SJSA1 (cell line): ENCODE results near the gene BCAP31. TPM values are rescaled to one million over a fixed set of nuclear protein-coding genes. Genes with fewer than 3 reads are reported as not detected.
"Not testable (repeated sequence)": the region's sequence is repeated elsewhere in the genome, so short reads cannot be mapped to it uniquely, and the experiment has no call there.

Source experiments
- DNase-seq, 2 experiments: peaks; one replicate each; pipeline ENCODE4 v3.0.0-alpha.2; 2015 to 2020; ENCODE audit warnings: low spot score in 2 of 2, low read depth in 1 of 2
- H3K27ac ChIP-seq: fragments of 250-450 bp; sonication (Bioruptor Pico); 2 replicates; pipeline ENCODE4 v1.5.1; 2020; ENCODE audit warnings: mild to moderate bottlenecking, moderate library complexity
- H3K27me3 ChIP-seq: fragments of 250-450 bp; sonication (Bioruptor Pico); replicated peaks from 2 replicates; pipeline ENCODE4 v1.5.1; 2020; ENCODE audit warnings: mild to moderate bottlenecking, moderate library complexity
- H3K36me3 ChIP-seq: fragments of 250-450 bp; sonication (Bioruptor Pico); 2 replicates; pipeline ENCODE4 v1.5.1; 2020; ENCODE audit warnings: mild to moderate bottlenecking
- H3K4me1 ChIP-seq: fragments of 250-450 bp; sonication (Bioruptor Pico); replicated peaks from 2 replicates; pipeline ENCODE4 v1.6.1; 2021; ENCODE audit warnings: mild to moderate bottlenecking
- H3K4me3 ChIP-seq: fragments of 250-450 bp; sonication (Bioruptor Pico); 2 replicates; pipeline ENCODE4 v1.5.1; 2020; ENCODE audit warnings: mild to moderate bottlenecking
- H3K9me3 ChIP-seq: fragments of 250-450 bp; sonication (Bioruptor Pico); replicated peaks from 2 replicates; pipeline ENCODE4 v1.5.1; 2020; ENCODE audit warnings: mild to moderate bottlenecking
- total RNA-seq: library from RNA; depleted of rRNA; stranded (reverse); fragments of >200 nt; shearing (Covaris generic); gene quantifications from 2 replicates; pipeline ENCODE4 v1.2.3, GENCODE V29; 2014

The BCAP31 gene
- total RNA-seq, 1 experiment from 2014 or later: 188 TPM

GRCh38 chrX:153723351-153724251 lies 586 bp downstream of the BCAP31 start:
- no peaks in the 10 kb centered on the region for H3K27me3 ChIP-seq
- no peaks in the 10 kb centered on the region for H3K9me3 ChIP-seq
- peaks cover 35% of the 10 kb centered on the region for H3K36me3 ChIP-seq
- peaks cover 35% of the 10 kb centered on the region for H3K4me1 ChIP-seq
- H3K4me3 ChIP-seq: peak overlapping the region; percentile 73
- DNase-seq: peak in 1 of 2 experiments; percentile 62
- H3K27ac ChIP-seq: peak overlapping the region; percentile 55

GRCh38 chrX:153722704-153723350 lies 1.4 kb downstream of the BCAP31 start:
- peak overlapping the region; percentile 55 for H3K27ac ChIP-seq
- H3K36me3 ChIP-seq: peaks cover 36% of the 10 kb centered on the region
- H3K4me3 ChIP-seq: peak overlapping the region; percentile 73
- H3K27me3 ChIP-seq: no peaks in the 10 kb centered on the region
- no peaks in the 10 kb centered on the region for H3K9me3 ChIP-seq
- peaks cover 35% of the 10 kb centered on the region for H3K4me1 ChIP-seq
- no peak for DNase-seq

- Histone ChIP-seq H3K27me3 (no peaks in the 10 kb centered on the region), H3K4me3 (no peak overlapping the region), H3K36me3 (peaks cover 50% of the 10 kb centered on the region), H3K9me3 (no peaks in the 10 kb centered on the region), H3K27ac (no peak overlapping the region), H3K4me1 (peaks cover 9% of the 10 kb centered on the region)
- DNase-seq: no peak
Measured at GRCh38 chrX:153719701-153720100, 4.5 kb downstream of the BCAP31 start.

- Histone ChIP-seq H3K9me3 (no peaks in the 10 kb centered on the region), H3K27ac (no peak overlapping the region), H3K36me3 (peaks cover 53% of the 10 kb centered on the region), H3K4me1 (peaks cover 8% of the 10 kb centered on the region; the same call in 1 of the 2 replicates), H3K27me3 (no peaks in the 10 kb centered on the region), H3K4me3 (no peak overlapping the region)
- DNase-seq: no peak
Measured at GRCh38 chrX:153719238-153719637, 4.9 kb downstream of the BCAP31 start.

- no peak overlapping the region for H3K4me3 ChIP-seq
- no peaks in the 10 kb centered on the region for H3K27me3 ChIP-seq
- H3K9me3 ChIP-seq: no peaks in the 10 kb centered on the region
- no peak for DNase-seq
- no peak overlapping the region for H3K27ac ChIP-seq
- H3K36me3 ChIP-seq: peaks cover 47% of the 10 kb centered on the region
- 0 out of 2 replicates have a peak, but pooled peaks cover under 1% of the 10 kb centered on the region for H3K4me1 ChIP-seq
Measured at GRCh38 chrX:153717445-153717844, 6.7 kb downstream of the BCAP31 start.

GRCh38 chrX:153714256-153714655 lies 9.9 kb downstream of the BCAP31 start:
- Histone ChIP-seq H3K27me3 (no peaks in the 10 kb centered on the region), H3K4me1 (no peaks in the 10 kb centered on the region), H3K27ac (no peak overlapping the region), H3K9me3 (no peaks in the 10 kb centered on the region), H3K4me3 (no peak overlapping the region), H3K36me3 (peaks cover 25% of the 10 kb centered on the region)
- DNase-seq: no peak

- DNase-seq: no peak
- Histone ChIP-seq H3K36me3 (peaks cover 12% of the 10 kb centered on the region), H3K9me3 (no peaks in the 10 kb centered on the region), H3K4me1 (no peaks in the 10 kb centered on the region), H3K27me3 (no peaks in the 10 kb centered on the region), H3K4me3 (no peak overlapping the region), H3K27ac (no peak overlapping the region)
Measured at GRCh38 chrX:153709726-153710674, 14.2 kb downstream of the BCAP31 start.

- H3K9me3 ChIP-seq: no peaks in the 10 kb centered on the region
- H3K27me3 ChIP-seq: no peaks in the 10 kb centered on the region
- H3K4me1 ChIP-seq: no peaks in the 10 kb centered on the region
- H3K36me3 ChIP-seq: peaks cover 5% of the 10 kb centered on the region; the same call in 1 of the 2 replicates
- no peak overlapping the region for H3K27ac ChIP-seq
- peak; percentile 26 to 61 for DNase-seq
- H3K4me3 ChIP-seq: no peak overlapping the region
Measured at GRCh38 chrX:153708415-153708814, 15.8 kb downstream of the BCAP31 start.

- no peaks in the 10 kb centered on the region for H3K36me3 ChIP-seq
- no peak overlapping the region for H3K4me3 ChIP-seq
- no peak overlapping the region for H3K27ac ChIP-seq
- no peaks in the 10 kb centered on the region for H3K4me1 ChIP-seq
- H3K27me3 ChIP-seq: no peaks in the 10 kb centered on the region
- no peak for DNase-seq
- H3K9me3 ChIP-seq: no peaks in the 10 kb centered on the region
Measured at GRCh38 chrX:153707406-153707805, 16.8 kb downstream of the BCAP31 start.

- no peak overlapping the region for H3K4me3 ChIP-seq
- no peaks in the 10 kb centered on the region for H3K36me3 ChIP-seq
- H3K27me3 ChIP-seq: no peaks in the 10 kb centered on the region
- H3K9me3 ChIP-seq: no peaks in the 10 kb centered on the region
- H3K4me1 ChIP-seq: no peaks in the 10 kb centered on the region
- no peak overlapping the region for H3K27ac ChIP-seq
- DNase-seq: no peak
Measured at GRCh38 chrX:153706799-153707198, 17.4 kb downstream of the BCAP31 start.

GRCh38 chrX:153705403-153706060 lies 18.7 kb downstream of the BCAP31 start:
- not testable (repeated sequence) for H3K27me3 ChIP-seq, DNase-seq, H3K4me1 ChIP-seq, H3K27ac ChIP-seq, H3K4me3 ChIP-seq, H3K36me3 ChIP-seq, H3K9me3 ChIP-seq

GRCh38 chrX:153704631-153705402 lies 19.4 kb downstream of the BCAP31 start:
- not testable (repeated sequence) for H3K9me3 ChIP-seq, DNase-seq, H3K27ac ChIP-seq

More at GRCh38 chrX:153704631-153705402, 19.4 kb downstream of the BCAP31 start:
- not testable (repeated sequence) for H3K4me1 ChIP-seq, H3K4me3 ChIP-seq, H3K27me3 ChIP-seq, H3K36me3 ChIP-seq
